ENCODE measurements around the gene CNTNAP2. TPM values are rescaled to one million over a fixed set of nuclear protein-coding genes. Genes with fewer than 3 reads are reported as not detected.

The CNTNAP2 gene
- total RNA-seq, 1 donor: 7.6 TPM

DNA sequence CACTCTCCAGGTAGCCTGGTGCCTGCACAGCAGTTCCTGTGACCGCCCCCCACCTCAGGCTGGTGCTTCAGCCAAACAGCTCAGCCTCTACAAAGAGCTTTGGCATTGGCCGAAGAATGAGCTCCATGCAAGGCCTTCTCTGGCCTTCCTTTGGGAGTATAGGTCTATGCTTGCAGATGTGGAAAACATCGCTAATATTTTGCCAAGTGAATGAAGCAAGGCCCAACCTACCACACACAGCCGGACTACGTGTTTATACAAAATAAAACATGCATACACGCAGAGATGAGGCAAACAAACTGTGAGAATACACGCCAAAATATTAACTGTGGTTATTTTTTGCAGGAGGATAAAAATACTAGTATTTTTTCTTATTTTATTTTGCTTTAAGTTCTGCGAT, 2057.8 kb downstream of the CNTNAP2 start:
- H3K9me3 ChIP-seq (ENCODE audit: low read depth, low read length): no peaks in the 10 kb centered on the region
- no peak overlapping the region for H3K4me2 ChIP-seq (ENCODE audit: insufficient read depth, low read length)
- TF ChIP-seq, protein P1, sequence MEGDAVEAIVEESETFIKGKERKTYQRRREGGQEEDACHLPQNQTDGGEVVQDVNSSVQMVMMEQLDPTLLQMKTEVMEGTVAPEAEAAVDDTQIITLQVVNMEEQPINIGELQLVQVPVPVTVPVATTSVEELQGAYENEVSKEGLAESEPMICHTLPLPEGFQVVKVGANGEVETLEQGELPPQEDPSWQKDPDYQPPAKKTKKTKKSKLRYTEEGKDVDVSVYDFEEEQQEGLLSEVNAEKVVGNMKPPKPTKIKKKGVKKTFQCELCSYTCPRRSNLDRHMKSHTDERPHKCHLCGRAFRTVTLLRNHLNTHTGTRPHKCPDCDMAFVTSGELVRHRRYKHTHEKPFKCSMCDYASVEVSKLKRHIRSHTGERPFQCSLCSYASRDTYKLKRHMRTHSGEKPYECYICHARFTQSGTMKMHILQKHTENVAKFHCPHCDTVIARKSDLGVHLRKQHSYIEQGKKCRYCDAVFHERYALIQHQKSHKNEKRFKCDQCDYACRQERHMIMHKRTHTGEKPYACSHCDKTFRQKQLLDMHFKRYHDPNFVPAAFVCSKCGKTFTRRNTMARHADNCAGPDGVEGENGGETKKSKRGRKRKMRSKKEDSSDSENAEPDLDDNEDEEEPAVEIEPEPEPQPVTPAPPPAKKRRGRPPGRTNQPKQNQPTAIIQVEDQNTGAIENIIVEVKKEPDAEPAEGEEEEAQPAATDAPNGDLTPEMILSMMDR (IDR thresholded peaks at IDR 0.05; ENCODE audit: extremely low read depth, low read depth, low read length): no peak
- no peak overlapping the region for H3K27ac ChIP-seq (ENCODE audit: low read depth, low read length)
- H3K79me2 ChIP-seq (ENCODE audit: insufficient read depth, low read length): no peaks in the 10 kb centered on the region
- H3K4me1 ChIP-seq (ENCODE audit: insufficient read depth, low read length): no peaks in the 10 kb centered on the region
- H3K4me3 ChIP-seq (ENCODE audit: insufficient read depth, low read length): no peak overlapping the region
- no peaks in the 10 kb centered on the region for H3K36me3 ChIP-seq (ENCODE audit: insufficient read depth, low read length)
- no peaks in the 10 kb centered on the region for H3K27me3 ChIP-seq (ENCODE audit: insufficient read depth, low read length)
- no peaks in the 10 kb centered on the region for H4K20me1 ChIP-seq (ENCODE audit: insufficient read depth, low read length)
- DNase-seq (ENCODE audit: insufficient read length, low spot score, missing footprints): no peak
- no peak overlapping the region for H2AFZ ChIP-seq (ENCODE audit: low read length)

DNA sequence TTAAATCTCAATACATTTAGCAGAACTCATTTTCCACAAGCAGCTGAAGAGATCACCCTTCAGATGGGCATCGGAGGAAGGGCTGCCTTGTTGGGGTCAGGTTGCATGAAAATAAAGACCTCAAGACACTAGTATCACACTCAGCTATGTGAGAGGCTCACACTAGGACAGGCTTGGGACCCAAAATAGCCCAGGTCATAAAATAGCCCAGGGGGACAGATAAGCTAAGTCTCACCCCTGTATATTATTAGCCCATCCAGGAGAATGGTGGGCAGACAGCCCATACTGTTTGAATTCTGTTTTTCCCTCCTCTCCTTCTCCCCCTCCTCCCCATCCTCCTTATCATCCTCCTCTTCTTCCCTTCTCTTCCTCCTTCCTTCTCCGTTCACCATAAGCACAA, 2058.9 kb downstream of the CNTNAP2 start:
- TF ChIP-seq, protein P1 (IDR thresholded peaks at IDR 0.05; ENCODE audit: extremely low read depth, low read depth, low read length): no peak
- H3K4me1 ChIP-seq (ENCODE audit: insufficient read depth, low read length): no peaks in the 10 kb centered on the region
- H4K20me1 ChIP-seq (ENCODE audit: insufficient read depth, low read length): no peaks in the 10 kb centered on the region
- H3K79me2 ChIP-seq (ENCODE audit: insufficient read depth, low read length): no peaks in the 10 kb centered on the region
- H3K27ac ChIP-seq (ENCODE audit: low read depth, low read length): no peak overlapping the region
- no peaks in the 10 kb centered on the region for H3K9me3 ChIP-seq (ENCODE audit: low read depth, low read length)
- H3K4me3 ChIP-seq (ENCODE audit: insufficient read depth, low read length): no peak overlapping the region
- H3K4me2 ChIP-seq (ENCODE audit: insufficient read depth, low read length): no peak overlapping the region
- DNase-seq (ENCODE audit: insufficient read length, low spot score, missing footprints): no peak
- H3K36me3 ChIP-seq (ENCODE audit: insufficient read depth, low read length): no peaks in the 10 kb centered on the region
- H2AFZ ChIP-seq (ENCODE audit: low read length): no peak overlapping the region
- H3K27me3 ChIP-seq (ENCODE audit: insufficient read depth, low read length): no peaks in the 10 kb centered on the region

DNA sequence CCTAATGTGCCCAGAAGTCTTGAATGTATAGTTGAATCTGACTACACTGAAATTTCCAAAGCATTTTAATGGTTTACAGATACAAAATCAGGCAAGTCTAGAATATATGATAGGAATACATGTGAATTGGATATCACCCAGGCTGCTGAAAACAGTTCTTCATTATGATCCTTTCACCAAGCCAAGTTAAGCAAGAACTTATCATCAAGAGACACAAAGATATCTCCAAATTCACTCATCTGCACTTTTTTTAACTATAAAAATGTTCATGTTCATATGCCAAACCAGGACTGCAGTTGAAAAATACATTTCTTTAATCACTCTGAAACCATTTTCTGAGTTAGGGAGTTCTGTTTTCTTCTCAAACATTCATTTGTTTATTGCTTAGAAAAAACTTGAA, 2061.4 kb downstream of the CNTNAP2 start:
- no peaks in the 10 kb centered on the region for H3K27me3 ChIP-seq (ENCODE audit: insufficient read depth, low read length)
- H3K79me2 ChIP-seq (ENCODE audit: insufficient read depth, low read length): no peaks in the 10 kb centered on the region
- H3K36me3 ChIP-seq (ENCODE audit: insufficient read depth, low read length): no peaks in the 10 kb centered on the region
- no peak for DNase-seq (ENCODE audit: insufficient read length, low spot score, missing footprints)
- no peaks in the 10 kb centered on the region for H4K20me1 ChIP-seq (ENCODE audit: insufficient read depth, low read length)
- H3K9me3 ChIP-seq (ENCODE audit: low read depth, low read length): no peaks in the 10 kb centered on the region
- no peak overlapping the region for H3K4me2 ChIP-seq (ENCODE audit: insufficient read depth, low read length)
- no peaks in the 10 kb centered on the region for H3K4me1 ChIP-seq (ENCODE audit: insufficient read depth, low read length)
- H2AFZ ChIP-seq (ENCODE audit: low read length): no peak overlapping the region
- TF ChIP-seq, protein P1 (IDR thresholded peaks at IDR 0.05; ENCODE audit: extremely low read depth, low read depth, low read length): no peak
- no peak overlapping the region for H3K27ac ChIP-seq (ENCODE audit: low read depth, low read length)
- H3K4me3 ChIP-seq (ENCODE audit: insufficient read depth, low read length): no peak overlapping the region

DNA sequence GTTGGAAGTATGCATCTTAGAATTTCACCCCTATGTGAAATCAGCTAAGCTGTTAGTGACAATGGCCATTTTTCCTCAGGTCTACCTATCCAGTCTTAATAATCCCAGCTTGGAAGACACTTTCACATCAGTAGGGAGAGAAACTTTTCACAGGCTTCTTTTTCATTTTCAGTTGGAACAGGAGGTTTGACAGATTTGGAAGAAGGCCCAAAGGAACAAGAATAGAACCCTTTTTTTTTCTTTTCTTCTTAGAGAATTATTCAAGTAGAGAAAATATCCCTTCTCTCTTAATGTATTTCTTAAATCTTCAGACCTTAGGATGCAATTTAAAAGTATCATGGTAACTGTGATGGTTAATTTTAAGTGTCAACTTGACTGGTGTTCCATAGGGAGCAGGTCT, 2063.5 kb downstream of the CNTNAP2 start:
- Histone ChIP-seq H3K4me3 (ENCODE audit: insufficient read depth, low read length) (no peak overlapping the region), H2AFZ (ENCODE audit: low read length) (no peak overlapping the region), H3K27me3 (ENCODE audit: insufficient read depth, low read length) (no peaks in the 10 kb centered on the region), H3K4me1 (ENCODE audit: insufficient read depth, low read length) (no peaks in the 10 kb centered on the region), H3K4me2 (ENCODE audit: insufficient read depth, low read length) (no peak overlapping the region), H3K27ac (ENCODE audit: low read depth, low read length) (no peak overlapping the region), H3K36me3 (ENCODE audit: insufficient read depth, low read length) (no peaks in the 10 kb centered on the region), H3K9me3 (ENCODE audit: low read depth, low read length) (no peaks in the 10 kb centered on the region), H4K20me1 (ENCODE audit: insufficient read depth, low read length) (no peaks in the 10 kb centered on the region), H3K79me2 (ENCODE audit: insufficient read depth, low read length) (no peaks in the 10 kb centered on the region)
- TF ChIP-seq, protein P1 (IDR thresholded peaks at IDR 0.05; ENCODE audit: extremely low read depth, low read depth, low read length): no peak
- DNase-seq (ENCODE audit: insufficient read length, low spot score, missing footprints): peak; percentile 3
